SKM-1 treated with dmso at 0.1 percent for 144 hours (cell line): ENCODE results near the gene ANKIB1.

Experiments used
- DNase-seq: peaks from one replicate; lab custom pipeline; 2025; ENCODE audit not compliant: unreplicated experiment; lab: John Stamatoyannopoulos, UW

ANKIB1 gene

GRCh38 chr7:92442720-92443119 lies 196.9 kb downstream of the ANKIB1 start:
- DNase-seq = peak; percentile 7

GRCh38 chr7:92446869-92447344 lies 201.1 kb downstream of the ANKIB1 start:
- no peak for DNase-seq

- DNase-seq = peak; percentile 86
These were observed 201.8 kb downstream of the ANKIB1 start, which contains the start of gene GATAD1 for GRCh38 chr7:92447345-92448204. Gene GATAD1, plus strand, starts transcription at chr7:92447482. Its CDS starts 248 bp downstream, at chr7:92447730.

GRCh38 chr7:92448205-92448747 lies 202.5 kb downstream of the ANKIB1 start:
- DNase-seq = peak; percentile 59
